B cell (primary cell): ENCODE measurements around the gene KRTAP3-3. TPM values are rescaled to one million over a fixed set of nuclear protein-coding genes. Genes with fewer than 3 reads are reported as not detected.

Experiments
- ATAC-seq: fragments of 200-7000 bp; cut with Tn5 transposase; one replicate; pipeline ENCODE4 v1.10.0; 2021; ENCODE audit warnings: low read depth, mild to moderate bottlenecking, moderate number of reproducible peaks, moderate library complexity
- CTCF ChIA-PET: fragments of 350-600 bp; sonication (Branson Sonifier 250); formaldehyde crosslinking; loops from one replicate; lab custom pipeline; 2021; ENCODE audit warnings: antibody characterized with exemption, inconsistent platforms; lab: Charles Lee
- POLR2A ChIA-PET: fragments of 350-600 bp; sonication (Branson Sonifier 250); formaldehyde crosslinking; loops from one replicate; lab custom pipeline; 2021; ENCODE audit warnings: antibody characterized with exemption; lab: Charles Lee
- DNase-seq: peaks from one replicate; pipeline ENCODE4 v3.0.0; 2013
- H2AFZ ChIP-seq: 2 replicates; pipeline ENCODE4 v1.6.1; 2012; ENCODE audit warnings: mild to moderate bottlenecking, low read depth, low read length; ENCODE audit not compliant: insufficient read depth, poor library complexity, severe bottlenecking
- H3K27ac ChIP-seq, 2 donors: 1 replicate in 1 of 2; 2 replicates in 1 of 2; pipeline ENCODE4 v1.5.1; 2012 to 2013; ENCODE audit warnings: low read length in 2 of 2, mild to moderate bottlenecking in 2 of 2, moderate library complexity in 1 of 2
- H3K27me3 ChIP-seq, 4 experiments: fragments of 200-600 bp in 1 of 4; sonication (generic) in 1 of 4; replicated peaks in 1 of 4; 1 replicate in 2 of 4; 2 replicates in 2 of 4; pipeline versions ENCODE4 v1.6.1 to v1.7.0; 2013 to 2016; ENCODE audit warnings: low read length in 3 of 4, mild to moderate bottlenecking in 2 of 4, mixed read lengths in 1 of 4, moderate library complexity in 1 of 4; ENCODE audit not compliant: insufficient read depth in 4 of 4, control insufficient read depth in 3 of 4; ENCODE audit errors: control extremely low read depth in 1 of 4
- H3K36me3 ChIP-seq, 2 experiments: replicated peaks in 1 of 2; 1 replicate in 1 of 2; 2 replicates in 1 of 2; pipeline versions ENCODE4 v1.6.1 to v1.7.1; 2013; ENCODE audit warnings: low read length in 1 of 2; ENCODE audit not compliant: insufficient read depth in 2 of 2, control insufficient read depth in 1 of 2; ENCODE audit errors: control extremely low read depth in 1 of 2, extremely low read depth in 1 of 2
- H3K4me1 ChIP-seq, 2 donors: fragments of 200-600 bp in 1 of 2; sonication (generic) in 1 of 2; 1 replicate in 1 of 2; 2 replicates in 1 of 2; pipeline versions ENCODE4 v1.5.1 to v1.6.1; 2013 to 2017; ENCODE audit warnings: low read length in 2 of 2; ENCODE audit not compliant: control insufficient read depth in 2 of 2, insufficient read depth in 2 of 2
- H3K4me2 ChIP-seq: replicated peaks from 2 replicates; pipeline ENCODE3; 2012; ENCODE audit warnings: mild to moderate bottlenecking, low read depth, low read length; ENCODE audit not compliant: poor library complexity, severe bottlenecking
- H3K4me3 ChIP-seq, 5 experiments: fragments of 200-600 bp in 1 of 5; sonication (generic) in 1 of 5; 1 replicate in 3 of 5; 2 replicates in 2 of 5; pipeline versions ENCODE4 v1.5.1 to v1.7.0; 2011 to 2016; ENCODE audit warnings: low read length in 4 of 5, mild to moderate bottlenecking in 4 of 5, low read depth in 2 of 5, control low read depth in 1 of 5, moderate library complexity in 1 of 5; ENCODE audit not compliant: insufficient read depth in 1 of 5; ENCODE audit errors: control extremely low read depth in 1 of 5, extremely low read depth in 1 of 5
- H3K79me2 ChIP-seq: fragments of 200-600 bp; sonication (generic); one replicate; pipeline ENCODE4 v1.6.0; 2016; ENCODE audit warnings: low read length; ENCODE audit not compliant: control insufficient read depth, insufficient read depth
- H3K9ac ChIP-seq: fragments of 200-600 bp; sonication (generic); 2 replicates; pipeline ENCODE4 v1.6.1; 2017; ENCODE audit warnings: mild to moderate bottlenecking, low read length, moderate library complexity
- H3K9me3 ChIP-seq, 3 donors: one replicate each; pipeline versions ENCODE4 v1.6.1 to v1.7.1; 2013; ENCODE audit warnings: low read length in 2 of 3; ENCODE audit not compliant: control insufficient read depth in 2 of 3, insufficient read depth in 1 of 3; ENCODE audit errors: control extremely low read depth in 1 of 3
- H4K20me1 ChIP-seq: 2 replicates; pipeline ENCODE4 v1.6.0; 2012; ENCODE audit warnings: mild to moderate bottlenecking, low read length; ENCODE audit not compliant: insufficient read depth, control insufficient read depth, poor library complexity, severe bottlenecking
- H3K27ac Mint-ChIP-seq: one replicate; pipeline ENCODE4 v1.8.0; 2021; ENCODE audit warnings: mixed read lengths
- H3K27me3 Mint-ChIP-seq: one replicate; pipeline ENCODE4 v1.8.0; 2021; ENCODE audit warnings: mixed read lengths
- H3K4me1 Mint-ChIP-seq: one replicate; pipeline ENCODE4 v1.8.0; 2021; ENCODE audit warnings: mixed read lengths
- H3K4me3 Mint-ChIP-seq: one replicate; pipeline ENCODE4 v1.8.0; 2021; ENCODE audit warnings: mixed read lengths
- H3K9me3 Mint-ChIP-seq: one replicate; pipeline ENCODE4 v1.8.0; 2022; ENCODE audit warnings: mixed read lengths; ENCODE audit not compliant: insufficient read depth
- EZH2 ChIP-seq: IDR thresholded peaks from 2 replicates; pipeline ENCODE4 v1.6.1; 2012; ENCODE audit warnings: borderline replicate concordance, low read depth, mild to moderate bottlenecking, moderate library complexity, low read length; ENCODE audit not compliant: insufficient read depth, poor library complexity, severe bottlenecking
- WGBS: methylation state at CpG from one replicate; pipeline ENCODE4 v1.1.5; 2013; ENCODE audit warnings: missing lambda C conversion rate; ENCODE audit not compliant: insufficient coverage; 5-methylcytosine and 5-hydroxymethylcytosine counted together
- intact Hi-C: fragments of 100-400 bp; cut with micrococcal nuclease; formaldehyde crosslinking; loops from one replicate; pipeline ENCODE4 v1.10.0; 2022
- polyA plus RNA-seq: library from polyadenylated mRNA; depleted of rRNA; stranded (reverse); fragments of >200 nt; gene quantifications from 2 replicates; pipeline ENCODE4 v1.2.3, GENCODE V29; 2012
- total RNA-seq, 2 donors: library from RNA; stranded (reverse); fragments of 120-200 nt in 1 of 2; gene quantifications; 1 replicate in 1 of 2; 2 replicates in 1 of 2; pipeline versions ENCODE4 v1.2.3 to v1.2.4, GENCODE V29; 2013 to 2022
- TF ChIP-seq, protein P1 (sequence below): fragments of 200-600 bp; IDR thresholded peaks from one replicate; pipeline ENCODE4 v1.8.0; 2022; ENCODE audit warnings: antibody characterized with exemption, mild to moderate bottlenecking

The KRTAP3-3 gene
- total and polyA plus RNA-seq, 2 donors (not counting 1 experiment from before 2014, with no cell fraction given): not detected

DNA sequence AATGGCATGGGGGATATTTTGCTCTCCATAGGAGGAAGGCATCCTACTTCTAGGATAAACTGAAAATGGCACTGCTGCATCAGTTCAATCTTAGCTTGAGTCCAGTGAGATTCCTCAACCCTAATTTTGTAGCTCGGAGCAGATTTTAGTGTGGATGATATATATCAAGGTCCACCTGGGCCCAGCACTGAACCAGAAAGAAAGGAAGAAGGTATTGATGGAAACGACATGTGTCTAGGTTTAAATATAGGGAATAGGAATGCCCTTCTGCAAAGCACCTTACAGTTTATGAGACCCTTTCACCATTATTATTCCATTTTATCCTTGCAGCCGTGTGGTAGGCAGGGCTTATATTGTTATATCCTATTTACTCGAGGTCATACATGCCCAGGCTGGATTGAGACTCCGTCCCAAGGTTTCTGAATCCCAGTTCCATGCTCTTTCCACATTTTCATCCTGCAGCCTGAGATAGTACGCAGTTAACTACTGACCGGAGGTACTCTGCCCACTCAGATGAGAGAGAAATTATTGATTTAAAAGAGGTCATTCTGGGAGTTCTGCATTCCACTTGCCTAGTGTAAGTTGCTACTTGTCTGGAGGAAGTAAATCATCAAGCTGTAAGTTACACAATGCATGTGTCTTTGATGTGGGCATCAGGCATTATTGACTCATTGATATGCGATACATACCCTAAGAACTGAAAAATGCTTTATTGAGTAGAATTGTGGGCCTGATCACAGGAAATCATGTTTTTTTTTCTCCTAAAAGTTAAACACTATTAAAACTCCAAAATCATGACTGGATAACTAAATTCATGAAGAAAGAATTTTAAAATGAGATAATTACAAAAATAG, 37.3 kb downstream of the KRTAP3-3 start:
- H3K27me3 Mint-ChIP-seq: peaks cover 40% of the 10 kb centered on the region
- POLR2A ChIA-PET: no interaction called here
- intact Hi-C loops: no loop called here

GRCh38 chr17:40953881-40954280, 40.1 kb downstream of the KRTAP3-3 start:
- Mint-ChIP-seq H3K27me3 (peaks cover 49% of the 10 kb centered on the region), H3K4me1 (no peaks in the 10 kb centered on the region), H3K9me3 (no peaks in the 10 kb centered on the region), H3K27ac (no peak overlapping the region), H3K4me3 (no peak overlapping the region)
- no peaks in the 10 kb centered on the region for H3K79me2 ChIP-seq
- ATAC-seq (no peak), DNase-seq (no peak)
- peaks cover 0 to 18% (median 9%) of the 10 kb centered on the region in 4 experiments for H3K27me3 ChIP-seq
- H3K4me2 ChIP-seq: no peak overlapping the region
- intact Hi-C loops: no loop called here
- POLR2A ChIA-PET: no interaction called here
- no peaks in the 10 kb centered on the region for H4K20me1 ChIP-seq
- no CpG with 5 or more reads among the region's 2 CpGs for WGBS
- H3K9me3 ChIP-seq: no peaks in the 10 kb centered on the region
- no peak overlapping the region for H2AFZ ChIP-seq
- H3K4me1 ChIP-seq: no peaks in the 10 kb centered on the region
- TF ChIP-seq, protein P1, sequence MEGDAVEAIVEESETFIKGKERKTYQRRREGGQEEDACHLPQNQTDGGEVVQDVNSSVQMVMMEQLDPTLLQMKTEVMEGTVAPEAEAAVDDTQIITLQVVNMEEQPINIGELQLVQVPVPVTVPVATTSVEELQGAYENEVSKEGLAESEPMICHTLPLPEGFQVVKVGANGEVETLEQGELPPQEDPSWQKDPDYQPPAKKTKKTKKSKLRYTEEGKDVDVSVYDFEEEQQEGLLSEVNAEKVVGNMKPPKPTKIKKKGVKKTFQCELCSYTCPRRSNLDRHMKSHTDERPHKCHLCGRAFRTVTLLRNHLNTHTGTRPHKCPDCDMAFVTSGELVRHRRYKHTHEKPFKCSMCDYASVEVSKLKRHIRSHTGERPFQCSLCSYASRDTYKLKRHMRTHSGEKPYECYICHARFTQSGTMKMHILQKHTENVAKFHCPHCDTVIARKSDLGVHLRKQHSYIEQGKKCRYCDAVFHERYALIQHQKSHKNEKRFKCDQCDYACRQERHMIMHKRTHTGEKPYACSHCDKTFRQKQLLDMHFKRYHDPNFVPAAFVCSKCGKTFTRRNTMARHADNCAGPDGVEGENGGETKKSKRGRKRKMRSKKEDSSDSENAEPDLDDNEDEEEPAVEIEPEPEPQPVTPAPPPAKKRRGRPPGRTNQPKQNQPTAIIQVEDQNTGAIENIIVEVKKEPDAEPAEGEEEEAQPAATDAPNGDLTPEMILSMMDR: no peak
- no peak for TF ChIP-seq EZH2
- H3K9ac ChIP-seq: no peak overlapping the region
- H3K36me3 ChIP-seq: no peaks in the 10 kb centered on the region
- CTCF ChIA-PET: interaction anchor here (0.7 to 2.3 kb wide), 2 partner anchors 8 to 18 kb away, joined by 4 to 7 read pairs; no protein-coding TSS in a partner anchor
- no peak overlapping the region for H3K4me3 ChIP-seq
- H3K27ac ChIP-seq: no peak overlapping the region

More for the DNA sequence above, 37.3 kb downstream of the KRTAP3-3 start:
- Histone ChIP-seq H3K9me3 (no peaks in the 10 kb centered on the region), H2AFZ (no peak overlapping the region), H3K27ac (no peak overlapping the region), H3K27me3 (peaks cover 0 to 9% (median 7%) of the 10 kb centered on the region in 4 experiments), H3K9ac (no peak overlapping the region), H3K4me2 (no peak overlapping the region), H3K36me3 (no peaks in the 10 kb centered on the region), H3K4me1 (no peaks in the 10 kb centered on the region), H3K79me2 (no peaks in the 10 kb centered on the region), H4K20me1 (no peaks in the 10 kb centered on the region), H3K4me3 (no peak overlapping the region)
- H3K4me1 Mint-ChIP-seq: no peaks in the 10 kb centered on the region
- no peak overlapping the region for H3K27ac Mint-ChIP-seq
- ATAC-seq (no peak), DNase-seq (no peak)
- H3K4me3 Mint-ChIP-seq: no peak overlapping the region
- TF ChIP-seq, protein P1: no peak
- TF ChIP-seq EZH2: no peak
- CTCF ChIA-PET: no interaction called here
- no peaks in the 10 kb centered on the region for H3K9me3 Mint-ChIP-seq
- WGBS: 100% methylated on average over 3 of the region's 8 CpGs
